Stimulated activated CD4-positive, alpha-beta T cell treated with anti-CD3 and anti-CD28 coated beads, Interleukin-12 subunit alpha, Interleukin-12 subunit beta, amount 100 ng/mL, for 24 hours (primary cell): ENCODE measurements around the gene NEDD4.
"Not testable (repeated sequence)": the region's sequence is repeated elsewhere in the genome, so short reads cannot be mapped to it uniquely, and the experiment has no call there.

Experiments
- DNase-seq, 2 experiments: peaks; one replicate each; pipeline ENCODE4 v3.0.0-alpha.2; 2020; ENCODE audit warnings: low read depth in 2 of 2

The NEDD4 gene

DNA sequence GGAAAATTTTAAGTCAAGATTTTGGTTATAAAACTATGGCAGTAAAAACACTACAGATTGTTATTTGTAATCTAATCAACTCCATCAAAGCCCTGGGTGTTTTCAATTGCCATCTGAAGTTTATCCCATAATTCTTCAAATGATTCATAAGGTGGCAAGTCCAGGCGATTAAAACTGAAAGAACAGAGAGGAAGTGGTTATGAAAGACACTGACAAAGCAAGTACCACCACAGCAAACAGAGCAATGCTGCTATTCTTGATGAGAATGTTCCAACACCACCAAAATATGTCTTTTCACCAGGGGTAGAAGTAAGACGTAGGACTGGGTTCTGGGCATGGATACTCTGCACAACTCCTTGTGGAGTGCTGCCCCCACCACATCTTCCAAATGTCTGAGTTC is 163.6 kb downstream of the NEDD4 start:
- DNase-seq: no peak

- DNase-seq: no peak
These were observed 165.5 kb downstream of the NEDD4 start for GRCh38 chr15:55827955-55828354.

GRCh38 chr15:55827204-55827603 is 166.2 kb downstream of the NEDD4 start:
- no peak for DNase-seq

DNA sequence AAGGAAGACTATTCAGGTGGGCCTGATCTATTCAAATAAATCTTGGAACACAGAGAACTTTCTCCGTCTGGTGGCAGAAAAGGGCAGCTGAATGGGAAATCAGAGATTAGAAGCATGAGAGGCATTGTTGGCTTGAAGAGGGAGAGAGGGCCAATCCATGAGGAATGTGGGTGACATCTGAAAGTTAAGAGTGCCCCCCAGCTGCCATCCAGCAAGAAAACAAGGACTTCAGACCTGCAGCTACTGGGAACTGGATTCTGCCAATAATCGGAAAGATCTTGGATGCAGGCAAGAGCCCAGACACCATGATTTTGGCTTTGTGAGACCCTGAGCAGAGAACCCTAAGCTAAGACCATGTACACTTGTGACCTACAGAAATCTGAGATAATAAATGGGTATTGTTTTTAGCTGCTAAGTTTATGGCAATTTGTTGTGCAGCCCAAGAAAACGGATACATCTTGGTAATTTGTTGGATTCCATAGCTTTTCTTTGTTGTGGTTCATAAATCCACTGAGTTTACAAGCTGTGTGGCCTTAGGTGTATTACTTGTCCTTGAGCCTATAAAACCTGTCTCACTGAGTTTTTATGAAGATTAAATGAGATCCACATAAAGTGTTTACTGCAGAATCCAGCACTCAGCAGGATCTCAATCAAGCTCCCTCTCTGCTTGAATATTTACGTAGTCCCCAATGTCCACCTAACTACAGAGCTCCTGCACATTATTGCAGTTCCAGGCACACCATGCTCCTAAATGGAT is 168.4 kb downstream of the NEDD4 start:
- DNase-seq: no peak

DNA sequence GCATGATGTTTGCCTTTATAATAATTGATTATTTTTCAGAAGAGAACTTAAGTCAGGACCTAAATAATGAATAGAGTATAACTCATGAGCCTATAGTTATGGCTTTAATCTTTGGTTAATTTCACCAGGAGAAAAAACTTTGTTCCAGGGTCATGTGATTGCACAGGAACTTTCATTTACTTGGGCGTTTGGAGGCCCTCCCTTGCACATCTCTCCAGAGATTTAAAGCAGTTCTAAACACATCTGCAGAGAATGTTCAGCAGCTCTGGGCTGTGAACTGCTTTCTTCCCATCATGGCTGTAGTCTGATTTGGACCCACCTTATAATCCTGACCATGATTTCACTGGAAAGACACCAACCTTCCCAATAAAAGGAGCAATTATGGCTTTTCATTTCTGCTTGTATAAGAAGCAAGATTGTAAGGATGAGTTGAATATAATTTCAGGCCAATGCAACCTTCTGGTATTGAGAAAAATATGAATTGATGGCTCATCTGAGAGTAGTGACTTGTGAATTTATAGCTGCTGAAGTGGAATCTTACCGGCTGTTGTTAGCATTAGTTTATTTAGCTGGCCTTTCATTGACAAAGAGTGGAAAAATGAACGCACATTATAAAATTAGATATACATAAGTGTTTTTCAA is 169.6 kb downstream of the NEDD4 start:
- DNase-seq: no peak

DNA sequence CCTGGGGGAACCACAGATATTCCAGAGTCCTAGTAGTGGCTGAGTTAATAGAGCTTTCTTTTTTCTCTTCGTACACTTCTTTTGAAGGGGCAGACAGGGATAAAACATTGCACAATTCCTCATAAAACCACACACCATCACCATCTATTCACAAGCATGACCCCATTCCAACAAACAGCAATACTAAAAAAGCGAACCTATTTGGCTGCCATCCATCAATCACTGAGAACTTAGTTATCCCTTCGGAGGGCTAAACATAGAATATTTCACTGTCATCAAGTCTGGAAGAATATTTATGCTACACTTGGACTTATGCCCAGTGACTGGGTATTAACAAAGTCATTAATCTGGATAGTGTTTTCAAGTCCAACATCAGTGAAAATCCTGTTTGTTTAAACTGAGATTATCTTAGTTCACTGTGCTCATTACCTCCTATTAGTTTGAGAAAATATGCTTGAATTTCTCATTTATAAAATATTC is 170.2 kb downstream of the NEDD4 start:
- DNase-seq: no peak

- DNase-seq: not testable (repeated sequence)
These were observed 171.7 kb downstream of the NEDD4 start for GRCh38 chr15:55821740-55822139.

GRCh38 chr15:55820043-55820442 is 173.4 kb downstream of the NEDD4 start:
- DNase-seq: no peak

- DNase-seq: no peak
These were observed 173.9 kb downstream of the NEDD4 start for GRCh38 chr15:55819397-55820034.

- no peak for DNase-seq
These were observed 177.4 kb downstream of the NEDD4 start for GRCh38 chr15:55816017-55816416.

DNA sequence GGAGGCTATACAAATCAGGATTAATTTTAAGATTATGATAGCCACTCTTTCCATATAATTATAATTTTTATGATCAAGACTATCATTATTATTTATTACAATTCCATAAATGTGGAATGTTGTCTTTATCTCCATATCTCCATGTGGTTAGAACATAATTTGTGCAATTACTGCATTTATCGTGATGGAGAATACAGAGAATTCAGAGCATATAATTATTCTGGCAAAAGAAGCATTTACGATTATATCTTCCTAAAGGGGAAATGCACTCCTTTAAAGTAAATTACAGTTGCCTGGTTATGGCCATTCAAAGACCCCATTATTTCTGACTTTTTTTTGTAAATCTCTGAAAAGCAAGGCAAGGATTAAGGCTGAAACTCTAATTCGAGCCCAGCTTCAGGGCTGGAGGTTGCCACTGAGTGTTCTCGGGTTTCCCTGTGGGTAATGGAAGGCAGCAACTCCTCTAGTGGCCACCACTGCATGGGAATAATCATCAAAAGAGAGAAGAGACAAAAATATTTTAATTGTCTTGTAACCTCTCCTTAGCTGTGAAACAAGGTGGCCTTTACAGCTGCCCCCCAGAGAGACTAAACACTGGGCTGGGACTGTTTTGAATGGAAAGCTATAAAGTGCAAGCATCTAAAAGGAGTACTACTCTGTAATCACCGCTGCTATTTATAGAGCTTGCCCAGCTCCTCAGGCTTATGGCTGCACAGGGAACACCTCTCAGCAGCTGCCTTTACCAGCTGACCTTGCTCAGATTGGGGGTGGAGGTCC is 190.6 kb downstream of the NEDD4 start:
- no peak for DNase-seq

DNA sequence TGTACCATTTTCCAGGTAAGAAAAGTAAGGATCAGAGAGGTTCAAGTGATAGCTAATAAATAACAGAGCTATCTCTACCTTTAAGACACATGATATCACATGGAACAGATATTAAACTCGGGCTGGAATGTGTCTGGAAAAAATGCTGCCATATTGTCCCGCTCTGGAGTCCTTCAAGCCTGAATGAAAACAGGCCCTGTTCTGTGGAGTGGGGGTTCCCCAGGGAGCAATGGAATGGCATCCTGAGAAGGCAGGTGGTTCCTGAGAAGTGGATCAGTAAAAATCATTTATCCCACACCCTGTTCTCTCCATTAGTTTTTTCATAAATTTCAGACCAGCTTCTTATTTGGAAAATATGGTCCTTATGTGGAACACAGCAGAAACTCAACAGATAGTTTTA is 193.2 kb downstream of the NEDD4 start:
- no peak for DNase-seq

- peak in 1 of 2 experiments; percentile 12 for DNase-seq
These were observed 193.9 kb downstream of the NEDD4 start for GRCh38 chr15:55799291-55800212.

- DNase-seq: no peak
These were observed 197.0 kb downstream of the NEDD4 start for GRCh38 chr15:55796321-55796965.

GRCh38 chr15:55795031-55795430 is 198.4 kb downstream of the NEDD4 start:
- no peak for DNase-seq

DNA sequence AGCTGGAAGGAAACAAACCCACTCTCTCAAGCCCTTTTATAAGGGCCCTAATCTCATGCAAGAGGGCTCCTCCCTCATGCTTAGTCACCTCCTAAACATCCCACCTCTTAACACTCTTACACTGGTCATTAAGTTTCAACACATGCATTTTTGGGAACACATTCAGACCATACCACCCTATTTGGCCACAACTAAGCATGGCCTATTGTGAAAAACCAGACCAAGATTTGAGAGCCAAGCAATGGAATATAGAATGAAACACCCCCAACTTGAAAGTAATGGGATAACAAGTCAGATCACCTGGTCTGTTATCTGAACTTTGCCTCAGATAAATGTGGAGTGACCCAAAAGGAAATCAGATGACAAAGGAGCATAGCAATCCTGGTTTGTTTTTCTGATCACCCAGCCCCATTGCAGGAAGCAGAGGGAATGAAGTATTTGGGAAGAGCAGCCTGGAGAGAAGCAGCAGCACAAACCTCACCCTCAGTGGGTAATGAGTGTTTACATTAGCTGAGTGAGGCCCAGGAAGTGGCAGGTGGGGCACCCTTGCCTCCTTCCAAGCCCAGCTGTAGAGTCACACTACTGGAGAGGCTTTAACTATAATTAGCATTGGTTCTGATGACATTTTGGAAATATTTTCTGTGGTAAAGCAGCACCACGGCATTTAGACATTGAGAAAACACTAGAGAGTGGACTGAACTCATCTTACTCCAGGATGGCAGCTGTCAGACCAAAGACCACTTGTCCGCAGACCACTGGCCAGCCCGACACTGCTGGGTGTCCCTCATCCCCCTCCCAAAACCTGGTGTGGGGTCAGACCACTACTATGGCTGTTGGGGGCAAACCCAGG is 201.6 kb downstream of the NEDD4 start:
- DNase-seq: no peak

GRCh38 chr15:55789066-55789660 is 204.2 kb downstream of the NEDD4 start:
- peak; percentile 11 to 52 for DNase-seq

- DNase-seq: no peak
These were observed 207.1 kb downstream of the NEDD4 start for GRCh38 chr15:55786341-55786740.

DNA sequence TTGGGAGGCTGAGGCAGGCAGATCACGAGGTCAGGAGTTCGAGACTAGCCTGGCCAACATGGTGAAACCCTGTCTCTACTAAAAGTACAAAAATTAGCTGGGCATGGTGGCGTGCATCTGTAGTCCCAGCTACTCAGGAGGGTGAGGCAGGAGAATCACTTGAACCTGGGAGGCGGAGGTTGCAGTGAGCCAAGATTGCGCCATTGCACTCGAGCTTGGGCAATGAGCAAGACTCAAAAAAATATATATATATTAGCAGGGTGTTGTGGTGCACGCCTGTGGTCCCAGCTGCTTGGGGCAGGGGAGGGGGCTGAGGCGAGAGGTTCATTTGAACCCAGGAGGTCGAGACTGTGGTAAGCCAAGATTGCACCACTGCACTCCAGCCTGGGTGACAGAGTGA is 207.8 kb downstream of the NEDD4 start:
- DNase-seq: not testable (repeated sequence)
